ENCODE results near the gene C12orf75. TPM values are rescaled to one million over a fixed set of nuclear protein-coding genes. Genes with fewer than 3 reads are reported as not detected.
A peak's percentile ranks its signal among the peaks of the same experiment; 100 is the strongest.

C12orf75 gene
- total and polyA plus RNA-seq, 10 of the 15 experiments (the other 5 are each of a cell fraction or from before 2014, with no cell fraction given) = 40.7 to 411 (median 159) TPM

GRCh38 chr12:105319691-105320209 lies 10.7 kb upstream of the C12orf75 start:
- H3K9ac ChIP-seq (ENCODE audit: control insufficient read depth, insufficient read depth, low read length) = no peak overlapping the region
- H3K4me2 ChIP-seq (ENCODE audit: control insufficient read depth, insufficient read depth) = no peak overlapping the region
- H3K27me3 ChIP-seq (replicated peaks in 1 of 2; ENCODE audit: control insufficient read depth in 2 of 2, insufficient read depth in 2 of 2, low read length in 1 of 2) = no peaks in the 10 kb centered on the region
- no peaks in the 10 kb centered on the region for H3K4me1 ChIP-seq (ENCODE audit: control insufficient read depth, insufficient read depth, low read length)
- POLR2A ChIA-PET = interaction anchor here (1.1 kb wide), 1 partner anchor 10 kb away, joined by 3 read pairs; no protein-coding TSS in a partner anchor
- CTCF ChIA-PET = interaction anchor here (0.6 to 3.5 kb wide), 10 partner anchors 13 to 582 kb away, joined by 3 to 43 read pairs (median 7); partner anchors contain the start of gene C12orf75
- ATAC-seq (peak; percentile 41; the same call in 2 of the 3 replicates), DNase-seq (ENCODE audit: low read depth, low spot score) (no peak), FAIRE-seq (no peak)
- H3K27ac ChIP-seq (ENCODE audit: control insufficient read depth, insufficient read depth) = no peak overlapping the region
- H3K36me3 ChIP-seq (ENCODE audit: control insufficient read depth in 2 of 2, insufficient read depth in 2 of 2, low read length in 1 of 2) = no peaks in the 10 kb centered on the region; a peak in 1 of 4 replicates
- SMC1A ChIA-PET (ENCODE audit: uncharacterized antibody, unreplicated experiment) = interaction anchor here (0.8 to 3.3 kb wide), 7 partner anchors 10 to 63 kb away, joined by 3 to 26 read pairs (median 6); partner anchors contain the start of gene C12orf75
- H2AFZ ChIP-seq (ENCODE audit: control insufficient read depth, low read depth, low read length) = no peak overlapping the region
- no peaks in the 10 kb centered on the region for H4K20me1 ChIP-seq (ENCODE audit: control insufficient read depth, insufficient read depth)
- BruUV-seq (replicated peaks) = no TSS peak
- intact Hi-C loops (cut with micrococcal nuclease; ENCODE audit: unreplicated experiment) (loop anchor here (2.0 kb wide), 1 partner anchor 63 kb away; no protein-coding TSS in a partner anchor), in situ Hi-C loops (cut with MboI) (no loop called here)
- 57% methylated on average over 8 of the region's 8 CpGs for WGBS (ENCODE audit: insufficient coverage, insufficient replicate concordance, low lambda C conversion rate, missing lambda C conversion rate)
- no peak overlapping the region for H3K4me3 ChIP-seq
- RAD21 ChIA-PET (ENCODE audit: unreplicated experiment) = interaction anchor here (0.9 to 2.4 kb wide), 7 partner anchors 12 to 64 kb away, joined by 3 to 10 read pairs (median 5); no protein-coding TSS in a partner anchor
- no peaks in the 10 kb centered on the region for H3K79me2 ChIP-seq (ENCODE audit: control insufficient read depth, insufficient read depth, low read length)
- H3K9me3 ChIP-seq (replicated peaks; ENCODE audit: control insufficient read depth, insufficient read depth, low read length) = no peaks in the 10 kb centered on the region; the same call in 2 of the 3 replicates
- TF ChIP-seq SMC3 (IDR thresholded peaks at IDR 0.05; ENCODE audit: borderline replicate concordance, low read length) = peak; percentile 11; the same call in 1 of the 2 replicates
- TF ChIP-seq, protein P1, sequence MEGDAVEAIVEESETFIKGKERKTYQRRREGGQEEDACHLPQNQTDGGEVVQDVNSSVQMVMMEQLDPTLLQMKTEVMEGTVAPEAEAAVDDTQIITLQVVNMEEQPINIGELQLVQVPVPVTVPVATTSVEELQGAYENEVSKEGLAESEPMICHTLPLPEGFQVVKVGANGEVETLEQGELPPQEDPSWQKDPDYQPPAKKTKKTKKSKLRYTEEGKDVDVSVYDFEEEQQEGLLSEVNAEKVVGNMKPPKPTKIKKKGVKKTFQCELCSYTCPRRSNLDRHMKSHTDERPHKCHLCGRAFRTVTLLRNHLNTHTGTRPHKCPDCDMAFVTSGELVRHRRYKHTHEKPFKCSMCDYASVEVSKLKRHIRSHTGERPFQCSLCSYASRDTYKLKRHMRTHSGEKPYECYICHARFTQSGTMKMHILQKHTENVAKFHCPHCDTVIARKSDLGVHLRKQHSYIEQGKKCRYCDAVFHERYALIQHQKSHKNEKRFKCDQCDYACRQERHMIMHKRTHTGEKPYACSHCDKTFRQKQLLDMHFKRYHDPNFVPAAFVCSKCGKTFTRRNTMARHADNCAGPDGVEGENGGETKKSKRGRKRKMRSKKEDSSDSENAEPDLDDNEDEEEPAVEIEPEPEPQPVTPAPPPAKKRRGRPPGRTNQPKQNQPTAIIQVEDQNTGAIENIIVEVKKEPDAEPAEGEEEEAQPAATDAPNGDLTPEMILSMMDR (IDR thresholded peaks at IDR 0.05 in 2 of 3, conservative IDR thresholded peaks at IDR 0.05 in 1 of 3; ENCODE audit: control insufficient read depth in 2 of 3, extremely low read depth in 1 of 3, insufficient read depth in 1 of 3, low read depth in 3 of 3, low read length in 3 of 3) = peak in 2 of 3 experiments; percentile 13 to 21; a peak in 2 of 6 replicates
- TF ChIP-seq EZH2 (IDR thresholded peaks at IDR 0.05; ENCODE audit: borderline replicate concordance, control insufficient read depth, low read depth, low read length) = no peak
